Adipocyte (in vitro differentiated cells): ENCODE measurements around the gene COX7A2L.
A peak's percentile ranks its signal among the peaks of the same experiment; 100 is the strongest.
"Not testable (repeated sequence)": the region's sequence is repeated elsewhere in the genome, so short reads cannot be mapped to it uniquely, and the experiment has no call there.

Source experiments
- DNase-seq: peaks from one replicate; pipeline ENCODE4 v3.0.0-alpha.2; 2015; ENCODE audit warnings: low read depth
- H3K27me3 ChIP-seq: replicated peaks from 2 replicates; pipeline ENCODE4 v1.7.0; 2013; ENCODE audit warnings: mild to moderate bottlenecking, low read length, moderate library complexity; ENCODE audit not compliant: control insufficient read depth, insufficient read depth
- H3K36me3 ChIP-seq: 2 replicates; pipeline ENCODE4 v1.7.0; 2013; ENCODE audit warnings: low read length, mild to moderate bottlenecking, moderate library complexity; ENCODE audit not compliant: control insufficient read depth, insufficient read depth, severe bottlenecking
- H3K4me1 ChIP-seq: 2 replicates; pipeline ENCODE4 v1.7.0; 2013; ENCODE audit warnings: mild to moderate bottlenecking, low read length, moderate library complexity; ENCODE audit not compliant: control insufficient read depth, insufficient read depth
- H3K4me3 ChIP-seq: 2 replicates; pipeline ENCODE4 v1.7.0; 2013; ENCODE audit warnings: mild to moderate bottlenecking, low read length, moderate library complexity
- H3K9ac ChIP-seq: 2 replicates; pipeline ENCODE4 v1.7.0; 2013; ENCODE audit warnings: mild to moderate bottlenecking, low read length, moderate library complexity
- H3K9me3 ChIP-seq: 2 replicates; pipeline ENCODE4 v1.7.0; 2013; ENCODE audit warnings: mild to moderate bottlenecking, low read length, moderate library complexity; ENCODE audit not compliant: control insufficient read depth

COX7A2L gene

GRCh38 chr2:42383855-42384530 lies 23.0 kb upstream of the COX7A2L start:
- no peaks in the 10 kb centered on the region for H3K36me3 ChIP-seq
- H3K4me3 ChIP-seq, result no peak overlapping the region

GRCh38 chr2:42382144-42382543 lies 21.1 kb upstream of the COX7A2L start:
- Histone ChIP-seq H3K4me3 (no peak overlapping the region), H3K27me3 (peaks cover 13% of the 10 kb centered on the region), H3K9ac (no peak overlapping the region), H3K36me3 (no peaks in the 10 kb centered on the region), H3K9me3 (no peaks in the 10 kb centered on the region), H3K4me1 (no peaks in the 10 kb centered on the region)
- no peak for DNase-seq

More at GRCh38 chr2:42383855-42384530, 23.0 kb upstream of the COX7A2L start:
- Histone ChIP-seq H3K9me3 (no peaks in the 10 kb centered on the region), H3K4me1 (no peaks in the 10 kb centered on the region), H3K9ac (no peak overlapping the region), H3K27me3 (peaks cover 13% of the 10 kb centered on the region)
- no peak for DNase-seq

GRCh38 chr2:42380026-42380425 lies 19.0 kb upstream of the COX7A2L start:
- H3K9ac ChIP-seq, H3K4me1 ChIP-seq, H3K9me3 ChIP-seq, DNase-seq, H3K36me3 ChIP-seq, H3K4me3 ChIP-seq: not testable (repeated sequence)
- H3K27me3 ChIP-seq, result peaks cover 13% of the 10 kb centered on the region

- Histone ChIP-seq H3K4me3 (no peak overlapping the region), H3K9ac (no peak overlapping the region), H3K36me3 (no peaks in the 10 kb centered on the region), H3K4me1 (no peaks in the 10 kb centered on the region), H3K9me3 (no peaks in the 10 kb centered on the region), H3K27me3 (no peaks in the 10 kb centered on the region)
- DNase-seq, result no peak
Observed at GRCh38 chr2:42378415-42378814, 17.4 kb upstream of the COX7A2L start.

GRCh38 chr2:42376758-42377157 lies 15.7 kb upstream of the COX7A2L start:
- Histone ChIP-seq H3K36me3 (no peaks in the 10 kb centered on the region), H3K9ac (no peak overlapping the region), H3K4me3 (no peak overlapping the region), H3K9me3 (no peaks in the 10 kb centered on the region), H3K27me3 (no peaks in the 10 kb centered on the region), H3K4me1 (peaks cover 9% of the 10 kb centered on the region)
- no peak for DNase-seq

- DNase-seq, result no peak
- Histone ChIP-seq H3K36me3 (no peaks in the 10 kb centered on the region), H3K4me3 (no peak overlapping the region), H3K9ac (no peak overlapping the region), H3K27me3 (no peaks in the 10 kb centered on the region), H3K4me1 (peaks cover 23% of the 10 kb centered on the region), H3K9me3 (no peaks in the 10 kb centered on the region)
Observed at GRCh38 chr2:42372474-42373200, 11.6 kb upstream of the COX7A2L start.

GRCh38 chr2:42371611-42372473 lies 10.8 kb upstream of the COX7A2L start:
- Histone ChIP-seq H3K9ac (no peak overlapping the region), H3K27me3 (no peaks in the 10 kb centered on the region), H3K36me3 (no peaks in the 10 kb centered on the region), H3K9me3 (no peaks in the 10 kb centered on the region), H3K4me1 (peaks cover 26% of the 10 kb centered on the region), H3K4me3 (no peak overlapping the region)
- DNase-seq, result no peak

GRCh38 chr2:42369532-42370229 lies 8.7 kb upstream of the COX7A2L start:
- Histone ChIP-seq H3K9me3 (no peaks in the 10 kb centered on the region), H3K9ac (no peak overlapping the region), H3K4me1 (peaks cover 26% of the 10 kb centered on the region), H3K36me3 (no peaks in the 10 kb centered on the region), H3K4me3 (no peak overlapping the region), H3K27me3 (no peaks in the 10 kb centered on the region)
- no peak for DNase-seq

GRCh38 chr2:42368817-42369531 lies 8.0 kb upstream of the COX7A2L start:
- H3K9me3 ChIP-seq, result no peaks in the 10 kb centered on the region
- no peak for DNase-seq
- no peak overlapping the region for H3K4me3 ChIP-seq
- no peaks in the 10 kb centered on the region for H3K36me3 ChIP-seq
- H3K9ac ChIP-seq, result no peak overlapping the region
- no peaks in the 10 kb centered on the region for H3K27me3 ChIP-seq
- peaks cover 26% of the 10 kb centered on the region for H3K4me1 ChIP-seq

- no peaks in the 10 kb centered on the region for H3K9me3 ChIP-seq
- H3K36me3 ChIP-seq, result no peaks in the 10 kb centered on the region
- peak overlapping the region; percentile 12 for H3K9ac ChIP-seq
- H3K4me1 ChIP-seq, result peaks cover 26% of the 10 kb centered on the region
- H3K27me3 ChIP-seq, result no peaks in the 10 kb centered on the region
- peak overlapping the region; percentile 26 for H3K4me3 ChIP-seq
- peak; percentile 65 for DNase-seq
Observed at GRCh38 chr2:42367835-42368234, 6.8 kb upstream of the COX7A2L start.
